ENCODE data around the gene PPP1CA.

The PPP1CA gene

GRCh38 chr11:67367761-67368227 is 33.9 kb downstream of the PPP1CA start:
- DNase-seq = no peak

DNA sequence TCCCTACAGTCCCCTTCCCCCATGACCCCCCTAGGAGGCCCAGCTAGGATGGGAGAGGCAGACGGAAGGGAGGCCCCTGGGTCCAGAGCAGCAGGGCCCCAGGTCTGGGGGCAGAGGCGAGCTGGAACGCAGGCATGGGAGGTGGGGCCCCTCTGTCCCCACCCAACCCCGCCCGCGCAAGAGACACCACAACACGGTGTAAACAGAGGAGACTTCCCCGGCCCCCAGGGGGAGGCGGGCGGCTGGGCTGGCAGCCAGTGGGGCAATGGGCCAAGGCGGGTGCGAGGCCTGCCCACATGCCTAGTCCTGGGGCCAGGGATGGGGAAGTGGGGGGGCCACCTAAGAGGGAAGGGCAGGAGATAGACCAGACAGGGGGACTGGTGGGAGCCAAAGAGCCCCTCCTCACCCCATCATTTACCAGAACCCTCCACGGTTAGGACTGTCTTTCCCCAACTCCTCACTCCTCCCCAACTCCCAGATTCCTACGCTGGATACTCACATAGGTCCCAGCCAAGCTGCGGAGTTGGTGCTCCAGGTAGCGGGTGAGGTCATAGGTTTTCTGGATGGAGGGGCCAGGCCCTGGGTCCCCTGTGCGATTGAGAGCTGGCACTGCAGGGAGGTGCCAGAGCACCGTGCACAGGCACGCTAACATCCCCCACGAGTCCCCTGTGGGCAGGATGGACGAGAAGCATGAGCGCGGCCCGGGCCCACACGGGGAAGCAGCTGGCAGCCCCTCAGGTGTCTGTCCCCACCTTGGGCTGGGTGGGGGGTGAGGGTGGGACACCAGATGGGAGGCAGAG is 34.5 kb downstream of the PPP1CA start:
- no peak for DNase-seq

- no peak for DNase-seq
Measured at GRCh38 chr11:67366546-67366945, 35.1 kb downstream of the PPP1CA start.

DNA sequence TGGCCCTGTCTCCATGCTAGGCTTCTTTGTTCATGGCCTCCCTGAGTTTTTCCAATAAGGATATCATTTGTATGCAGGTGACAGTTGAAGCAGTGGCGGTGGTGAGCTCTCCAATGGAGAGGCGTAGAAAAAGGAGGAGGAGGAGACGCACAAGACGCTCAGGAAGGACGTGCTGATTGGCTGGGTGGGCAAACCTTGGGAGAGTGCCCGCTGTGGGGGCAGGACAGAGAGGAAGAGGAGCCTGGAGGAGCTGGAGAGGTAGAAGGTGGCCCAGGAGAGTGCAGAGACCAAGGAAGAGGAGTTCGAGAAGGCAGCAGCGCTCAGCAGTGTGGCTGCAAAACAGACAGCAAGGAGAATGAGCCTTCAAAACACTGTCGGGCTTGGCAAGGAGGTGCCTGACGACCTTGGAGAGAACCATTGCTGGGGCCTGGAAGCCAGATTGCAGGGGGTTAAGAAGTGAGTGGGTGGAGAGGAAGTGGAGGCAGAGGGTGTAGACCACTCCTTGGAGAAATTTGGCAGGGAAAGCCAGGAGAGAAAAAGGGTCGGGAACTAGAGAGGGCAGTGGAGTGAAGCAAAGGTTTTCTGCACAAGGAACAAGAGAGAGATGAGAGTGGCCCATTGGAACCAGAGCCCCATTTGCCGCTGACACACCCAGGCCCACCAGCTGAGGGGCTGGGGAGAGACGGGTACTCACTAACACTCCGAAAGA is 35.8 kb downstream of the PPP1CA start:
- DNase-seq = no peak

DNA sequence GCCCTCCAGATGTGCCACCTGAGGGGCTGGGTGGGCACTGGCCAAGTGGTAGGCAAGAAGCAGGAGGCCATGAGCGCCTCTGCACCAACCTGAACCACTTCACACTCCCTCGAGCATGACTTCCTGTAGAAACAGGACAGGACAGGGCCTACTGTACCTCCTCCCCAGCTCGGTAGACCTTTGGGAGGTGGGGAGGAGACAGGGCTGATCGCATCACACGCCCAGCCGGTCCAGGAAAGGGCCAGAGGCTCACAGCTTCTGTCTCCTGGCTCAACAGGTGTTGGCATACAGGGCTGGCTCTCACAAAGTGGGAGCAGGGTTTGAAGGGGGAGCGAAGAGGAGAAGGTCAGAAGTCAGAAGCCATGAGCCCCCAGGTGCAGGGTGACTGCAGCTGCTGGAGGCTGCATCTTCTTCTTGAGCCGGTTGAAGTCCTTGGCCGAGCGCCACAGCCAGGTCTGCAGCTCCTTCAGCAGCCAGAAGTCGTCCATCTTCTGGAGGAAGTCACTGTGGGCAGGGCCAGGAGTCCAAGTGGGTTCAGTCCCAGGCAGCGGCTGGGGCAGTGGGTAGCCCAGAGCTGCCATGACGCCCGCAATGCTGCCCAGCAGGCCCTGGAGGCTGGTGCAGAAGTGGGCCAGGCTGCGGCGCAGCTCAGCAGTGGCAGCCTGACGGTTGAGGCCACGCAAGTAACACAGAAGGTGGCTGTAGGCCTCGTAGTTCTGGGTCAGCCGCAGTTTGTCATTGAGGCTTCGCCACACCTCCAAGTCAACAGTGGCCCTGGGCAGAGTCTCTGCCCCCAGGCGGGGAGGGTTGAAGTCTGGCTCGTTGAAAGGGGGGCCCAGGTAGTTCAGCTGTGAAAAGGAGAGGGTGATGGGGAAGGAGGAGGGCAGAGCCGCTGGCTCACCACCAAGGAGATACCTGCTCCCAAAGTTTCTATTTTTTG is 36.6 kb downstream of the PPP1CA start:
- DNase-seq = no peak

DNA sequence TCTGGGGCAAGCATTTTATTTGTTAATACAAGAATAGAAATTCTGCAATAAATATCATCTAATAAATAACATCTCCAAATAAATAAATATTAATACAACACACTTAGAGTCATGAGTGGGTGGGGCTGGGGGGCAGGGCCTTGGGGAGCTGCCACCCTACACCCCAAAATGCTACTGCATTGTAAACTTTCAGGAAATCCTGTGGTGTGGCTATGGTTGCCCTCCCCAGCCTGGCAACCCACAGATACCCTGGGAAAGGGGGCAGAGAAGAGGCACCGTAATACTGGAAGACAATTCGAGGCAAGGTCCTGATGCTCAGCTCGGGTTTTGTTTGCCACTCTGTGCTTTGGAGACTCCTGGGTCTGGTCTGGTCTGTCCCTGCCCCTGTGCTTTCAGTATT is 37.5 kb downstream of the PPP1CA start:
- no peak for DNase-seq

DNA sequence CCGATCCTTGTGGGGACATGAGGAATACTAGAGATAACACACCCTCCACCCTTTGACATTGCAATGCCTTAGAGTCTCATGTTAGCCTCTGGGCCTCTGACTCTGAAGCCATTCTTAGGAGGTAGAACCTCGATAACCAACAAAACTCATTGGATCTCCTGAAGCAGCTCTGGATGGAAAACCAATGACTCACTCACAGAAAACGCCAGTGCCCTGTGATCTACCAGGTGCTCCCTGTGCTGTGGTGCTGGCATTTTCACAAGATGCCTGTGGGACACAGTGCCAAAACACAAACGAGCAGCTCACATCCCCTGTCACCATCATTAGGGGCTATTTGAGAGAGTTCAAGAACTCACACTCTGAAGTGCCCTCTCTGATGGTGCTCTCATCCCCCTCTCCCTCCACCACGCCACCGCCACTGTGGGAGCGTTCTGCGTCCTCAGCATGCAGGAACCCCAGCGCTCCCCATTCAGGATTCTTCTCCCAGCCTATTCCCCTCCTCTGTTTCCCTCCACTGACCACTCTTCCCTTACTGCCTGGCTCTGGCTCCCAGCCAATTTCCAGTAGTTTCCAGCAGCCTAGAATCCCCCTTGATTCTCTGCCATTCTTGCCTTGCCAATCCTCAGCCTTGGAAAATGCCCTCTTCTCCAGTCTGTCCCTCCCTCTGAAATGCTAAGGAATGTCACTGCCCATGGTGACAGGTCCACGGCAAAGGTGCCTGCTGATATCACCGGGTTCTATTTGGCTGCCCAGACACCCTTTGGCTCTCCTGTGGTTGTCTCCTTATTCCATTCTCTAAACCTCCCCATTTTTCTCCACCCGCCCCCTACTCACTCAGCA is 43.6 kb downstream of the PPP1CA start:
- no peak for DNase-seq

DNA sequence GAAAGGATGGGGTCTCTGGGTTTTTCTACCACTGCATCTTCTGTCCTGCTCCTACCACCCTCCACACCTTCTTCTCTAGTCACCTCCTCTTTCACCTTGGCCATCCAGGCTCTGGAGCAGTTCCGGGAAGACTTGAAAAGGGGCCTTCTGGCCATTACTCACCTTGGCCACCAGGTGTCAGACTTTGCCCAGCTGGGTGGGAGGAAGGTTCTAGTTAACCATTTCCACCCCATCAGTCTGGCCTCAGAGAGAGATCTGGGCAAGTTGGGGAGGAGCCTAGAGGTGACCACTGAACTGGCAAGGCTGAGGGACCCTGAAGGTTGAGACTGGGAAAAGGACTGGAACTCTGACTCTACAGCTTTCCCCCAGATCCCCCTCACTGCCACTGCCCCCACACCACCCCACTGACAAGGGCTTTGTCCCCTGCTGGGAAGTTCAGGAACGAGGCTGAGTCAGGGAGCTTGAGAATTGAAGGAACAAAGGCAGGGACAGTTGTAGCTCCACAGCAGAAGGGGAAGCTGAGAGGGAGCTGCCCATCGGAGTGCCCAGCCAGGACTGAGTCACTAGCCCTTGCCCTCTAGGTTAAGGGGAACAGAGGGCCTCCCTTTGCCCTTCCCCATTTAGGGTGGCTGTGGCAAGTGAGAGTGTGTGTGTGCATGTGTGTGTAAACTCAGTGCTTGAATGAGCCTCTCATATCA is 44.6 kb downstream of the PPP1CA start:
- DNase-seq = peak; percentile 95

DNA sequence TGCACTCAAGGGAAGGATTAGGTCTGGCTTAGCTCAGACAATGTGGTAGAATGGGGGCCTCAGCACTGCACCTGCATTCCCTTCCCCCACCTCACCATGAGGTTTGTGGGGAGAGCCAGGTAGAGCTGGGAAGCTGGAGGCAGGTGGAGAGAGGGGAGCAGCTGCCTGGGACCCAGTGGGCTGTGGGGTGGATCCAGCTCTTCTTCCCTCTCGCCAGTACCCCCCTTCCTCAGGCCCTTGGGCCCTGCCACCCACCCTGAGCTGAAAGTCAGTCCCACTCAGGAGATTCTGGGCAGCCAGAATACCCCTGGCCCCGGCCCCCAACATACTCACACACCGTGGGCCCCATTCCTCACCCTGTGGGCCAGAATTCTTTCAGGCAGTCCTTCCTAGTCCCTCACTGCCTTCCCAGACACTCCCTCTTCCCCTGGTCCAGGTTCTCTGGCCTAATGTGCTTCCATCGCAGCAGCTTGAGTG is 45.2 kb downstream of the PPP1CA start:
- DNase-seq = no peak

- no peak for DNase-seq
Measured at GRCh38 chr11:67355794-67356386, 45.8 kb downstream of the PPP1CA start.

DNA sequence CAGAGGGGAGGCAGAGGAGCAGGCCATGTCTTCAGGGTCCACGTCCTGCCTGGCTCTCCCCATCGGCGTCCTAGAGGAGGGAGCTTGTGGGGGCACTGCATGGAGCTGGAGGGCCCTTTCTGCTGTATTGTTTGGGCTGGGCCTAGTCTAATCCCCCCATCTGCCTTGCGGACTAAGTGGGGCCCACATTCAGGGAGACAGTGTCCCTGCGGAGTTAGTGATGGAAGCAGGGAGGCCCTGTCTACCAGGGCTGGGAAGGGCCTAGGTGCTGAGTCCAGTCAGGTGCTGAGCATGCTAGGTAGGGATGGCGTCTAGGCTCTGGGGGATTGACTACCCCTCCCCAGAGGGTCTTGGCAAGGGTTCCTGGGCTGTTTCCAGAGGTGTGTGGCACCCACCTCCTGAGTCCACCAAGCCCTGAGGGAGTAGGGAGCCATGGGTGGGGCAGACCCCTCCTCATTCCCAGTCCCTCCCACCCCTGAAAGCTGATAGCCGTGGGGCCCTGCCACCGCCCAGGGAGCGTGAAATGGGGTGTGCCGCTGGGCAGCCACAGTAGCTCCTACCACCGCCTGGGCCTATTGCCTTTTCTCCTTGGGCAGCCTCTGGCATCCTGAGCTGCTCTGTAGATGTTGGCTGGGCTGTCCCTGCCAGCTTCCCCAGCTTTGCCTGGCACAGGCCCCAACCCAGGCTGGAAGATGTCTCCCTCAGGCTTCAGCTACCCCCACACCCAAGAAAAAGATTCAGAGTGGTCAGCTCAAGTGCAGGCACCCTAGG is 46.5 kb downstream of the PPP1CA start:
- DNase-seq = no peak

GRCh38 chr11:67354075-67355022 is 47.3 kb downstream of the PPP1CA start:
- DNase-seq = peak; percentile 89

GRCh38 chr11:67353317-67354074 is 48.2 kb downstream of the PPP1CA start, which contains the start of gene POLD4:
TSS of gene POLD4 (minus strand) at chr11:67353546. CDS start at chr11:67353399, 147 bp downstream.
- DNase-seq = peak; percentile 99

DNA sequence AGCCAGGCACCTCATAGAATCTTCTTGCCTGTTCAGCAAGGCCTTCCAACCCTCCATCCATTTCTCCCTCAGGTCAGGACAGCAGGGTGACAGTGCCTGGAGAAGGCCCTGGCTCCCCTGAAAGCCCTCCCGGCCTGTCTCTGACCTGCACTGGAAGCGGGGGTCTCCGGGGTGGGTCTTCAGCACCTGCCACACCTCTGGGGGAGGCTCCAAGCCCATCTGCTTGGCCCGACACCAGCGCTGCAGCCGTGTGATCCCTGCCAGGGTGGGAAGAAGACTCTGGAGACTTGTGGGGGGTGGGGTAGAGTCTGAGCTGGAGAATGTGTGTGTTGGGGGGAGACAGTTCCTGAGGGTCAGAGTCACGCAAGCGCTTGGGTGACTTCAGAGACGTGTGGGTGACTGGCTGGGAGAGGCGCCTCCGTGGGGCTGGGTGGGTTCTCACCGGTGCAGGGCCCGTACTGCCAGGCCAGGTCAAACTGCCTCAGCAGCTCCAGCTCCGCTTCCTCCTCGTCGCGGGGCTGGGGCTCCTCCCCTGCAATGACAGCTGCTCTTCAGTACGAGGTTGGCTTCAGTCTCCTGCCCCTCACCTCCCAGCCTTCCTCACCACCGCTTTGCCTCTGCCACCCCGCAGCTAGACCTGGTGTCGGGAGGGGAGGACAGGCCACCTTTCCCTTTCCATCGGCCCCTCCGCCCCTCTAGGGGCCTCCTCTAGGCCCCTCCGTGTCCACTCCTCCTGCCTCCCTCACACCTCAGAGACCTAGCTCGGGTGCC is 48.9 kb downstream of the PPP1CA start:
- peak; percentile 72 for DNase-seq

GRCh38 chr11:67351275-67352005 is 50.2 kb downstream of the PPP1CA start:
- DNase-seq = peak; percentile 76

- DNase-seq = no peak
Measured at GRCh38 chr11:67349928-67350465, 51.7 kb downstream of the PPP1CA start.

Data from inflammatory macrophage treated with lipopolysaccharide for 4 hours (primary cell).